GM19193 (cell line): ENCODE results near the gene CDCA8.

Experiments used
- POLR2A ChIP-seq: IDR thresholded peaks from 4 replicates; pipeline ENCODE4 v1.6.1; 2011; ENCODE audit not compliant: insufficient read depth, insufficient read length; ENCODE audit errors: extremely low read depth

CDCA8 gene

GRCh38 chr1:37697090-37697489, 4.8 kb downstream of the CDCA8 start:
- no peak for TF ChIP-seq POLR2A

DNA sequence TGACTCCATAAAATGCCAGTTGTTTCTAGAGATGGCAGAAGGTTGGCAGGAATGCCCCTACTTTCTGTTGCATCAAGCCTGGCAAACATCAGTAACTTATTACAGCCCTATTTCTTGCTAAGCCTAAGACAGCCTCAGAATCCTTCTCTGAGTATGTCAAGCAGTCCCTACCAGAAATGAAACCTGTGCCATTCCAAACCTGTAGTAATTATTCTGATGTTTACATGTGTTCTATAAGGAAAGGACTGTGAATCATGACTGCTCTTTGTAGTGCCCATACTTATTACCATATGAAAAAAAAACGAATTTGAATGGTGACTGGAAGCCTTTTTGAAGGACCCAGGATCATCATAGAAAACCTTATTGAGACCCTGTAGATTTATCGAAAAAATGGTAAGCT, 5.4 kb downstream of the CDCA8 start:
- no peak for TF ChIP-seq POLR2A

GRCh38 chr1:37699147-37699546, 6.8 kb downstream of the CDCA8 start:
- no peak for TF ChIP-seq POLR2A

GRCh38 chr1:37701051-37701450, 8.7 kb downstream of the CDCA8 start:
- no peak for TF ChIP-seq POLR2A

DNA sequence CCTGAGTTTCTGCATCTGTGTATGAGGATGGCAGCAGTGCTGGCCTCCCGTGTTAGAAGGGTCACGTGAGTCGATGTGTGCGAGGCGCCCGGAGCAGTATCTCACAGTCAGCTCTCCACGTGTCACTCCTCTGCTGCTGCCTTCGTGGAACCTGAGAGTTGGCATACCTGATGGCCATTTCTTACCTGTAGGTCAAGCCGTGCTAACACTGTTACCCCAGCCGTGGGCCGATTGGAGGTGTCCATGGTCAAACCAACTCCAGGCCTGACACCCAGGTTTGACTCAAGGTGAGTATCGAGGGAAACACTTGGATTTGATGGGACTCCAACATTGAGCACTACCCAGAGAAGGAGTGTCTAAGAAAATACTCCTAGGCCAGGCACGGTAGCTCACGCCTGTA, 10.7 kb downstream of the CDCA8 start:
- TF ChIP-seq POLR2A: no peak

DNA sequence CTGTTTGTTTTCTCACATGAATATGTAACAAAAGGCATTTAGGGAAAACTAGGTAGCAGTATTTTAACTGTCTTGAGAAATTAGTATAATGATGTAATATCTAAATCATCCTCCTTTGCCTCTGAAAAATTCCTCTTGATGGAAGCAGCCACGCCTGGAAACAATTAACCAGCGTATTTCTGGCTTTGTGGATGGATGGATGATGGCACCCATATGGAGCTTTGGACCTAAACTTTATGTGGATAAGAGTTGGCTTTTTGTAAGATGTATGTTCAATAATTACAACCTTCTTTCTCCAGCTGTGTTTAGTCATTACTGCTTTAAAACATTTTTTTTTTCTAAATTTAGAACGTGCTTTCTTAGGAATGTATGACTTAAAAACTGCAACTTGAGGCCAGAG, 12.7 kb downstream of the CDCA8 start:
- TF ChIP-seq POLR2A: no peak

- no peak for TF ChIP-seq POLR2A
These were observed 13.1 kb downstream of the CDCA8 start for GRCh38 chr1:37705399-37705798.

DNA sequence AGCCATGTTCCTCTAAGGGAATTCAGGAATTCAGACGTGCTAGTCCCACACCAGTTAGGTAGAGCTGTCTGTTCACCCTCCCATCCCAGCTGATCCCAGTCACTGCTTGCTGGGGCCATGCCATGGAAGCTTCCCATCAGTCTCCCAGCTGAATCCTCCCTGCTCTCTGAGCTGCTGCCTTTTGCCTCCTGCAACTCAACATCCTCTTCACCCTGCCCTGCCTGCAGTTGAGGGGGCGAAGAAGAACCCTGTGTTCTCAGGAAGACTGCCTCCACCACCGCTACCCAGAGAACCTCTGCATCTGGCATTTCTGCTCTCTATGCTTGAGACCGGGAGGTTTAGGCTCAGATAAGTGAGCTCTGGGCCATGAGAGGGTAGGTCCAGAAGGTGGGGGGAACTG, 16.2 kb downstream of the CDCA8 start:
- TF ChIP-seq POLR2A: no peak

DNA sequence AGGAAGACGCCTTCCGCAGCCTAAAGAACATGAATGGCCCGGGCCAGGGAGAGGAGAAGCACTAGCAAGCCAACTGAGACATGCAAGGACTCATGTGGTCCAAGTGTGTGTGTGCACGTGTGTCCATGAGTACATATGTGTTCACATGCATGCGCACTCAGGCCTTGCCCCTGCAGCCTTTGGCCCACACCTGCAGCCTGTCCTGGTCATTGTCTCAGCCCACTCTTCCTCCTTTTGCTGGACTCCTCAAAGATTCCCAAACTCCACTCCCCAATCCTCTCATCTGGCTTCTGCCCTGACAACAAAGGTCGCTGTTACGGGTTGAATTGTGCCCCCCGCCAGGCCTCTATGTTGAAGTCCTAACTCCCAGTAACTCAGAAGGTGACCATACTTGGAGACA, 21.9 kb downstream of the CDCA8 start:
- no peak for TF ChIP-seq POLR2A

DNA sequence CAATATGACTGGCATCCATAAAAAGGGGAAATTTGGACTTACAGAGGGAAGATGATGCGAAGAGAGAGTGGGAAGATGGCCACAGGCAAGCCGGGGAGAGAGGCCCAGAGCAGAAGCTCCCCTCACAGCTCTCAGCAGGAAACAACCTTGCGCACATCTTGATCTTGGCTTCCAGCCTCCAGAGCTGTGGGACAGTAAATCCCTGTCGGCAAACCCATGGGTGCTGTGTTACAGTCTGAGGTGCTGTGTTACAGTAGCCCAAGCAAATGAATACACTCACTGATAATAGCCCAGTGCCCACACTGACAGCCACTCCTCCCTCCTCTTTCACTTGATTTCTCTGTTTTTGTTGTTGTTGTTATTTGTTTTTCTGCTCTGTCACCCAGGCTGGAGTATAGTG, 22.4 kb downstream of the CDCA8 start:
- TF ChIP-seq POLR2A: no peak

DNA sequence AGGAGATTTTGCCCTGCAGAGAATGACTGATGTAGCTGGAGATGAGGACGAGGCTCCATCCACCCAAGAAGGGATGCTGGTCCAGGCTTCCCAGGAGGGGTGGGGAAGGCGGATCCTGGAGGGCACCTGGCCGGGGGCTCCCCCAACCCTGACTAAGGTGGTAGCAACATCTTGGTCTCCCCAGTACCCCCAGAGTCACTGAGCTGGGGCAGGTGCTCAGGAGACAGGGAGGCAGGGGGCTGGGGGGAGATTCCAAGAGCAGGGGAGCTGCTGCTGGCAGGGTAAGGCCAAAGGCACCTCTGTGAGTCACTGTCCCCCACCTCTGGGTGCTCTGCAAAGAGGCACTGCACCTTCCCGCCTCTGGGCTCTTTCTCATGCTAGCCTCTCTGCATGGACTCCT, 24.0 kb downstream of the CDCA8 start:
- TF ChIP-seq POLR2A: no peak

GRCh38 chr1:37717631-37718030, 25.3 kb downstream of the CDCA8 start:
- TF ChIP-seq POLR2A: no peak

DNA sequence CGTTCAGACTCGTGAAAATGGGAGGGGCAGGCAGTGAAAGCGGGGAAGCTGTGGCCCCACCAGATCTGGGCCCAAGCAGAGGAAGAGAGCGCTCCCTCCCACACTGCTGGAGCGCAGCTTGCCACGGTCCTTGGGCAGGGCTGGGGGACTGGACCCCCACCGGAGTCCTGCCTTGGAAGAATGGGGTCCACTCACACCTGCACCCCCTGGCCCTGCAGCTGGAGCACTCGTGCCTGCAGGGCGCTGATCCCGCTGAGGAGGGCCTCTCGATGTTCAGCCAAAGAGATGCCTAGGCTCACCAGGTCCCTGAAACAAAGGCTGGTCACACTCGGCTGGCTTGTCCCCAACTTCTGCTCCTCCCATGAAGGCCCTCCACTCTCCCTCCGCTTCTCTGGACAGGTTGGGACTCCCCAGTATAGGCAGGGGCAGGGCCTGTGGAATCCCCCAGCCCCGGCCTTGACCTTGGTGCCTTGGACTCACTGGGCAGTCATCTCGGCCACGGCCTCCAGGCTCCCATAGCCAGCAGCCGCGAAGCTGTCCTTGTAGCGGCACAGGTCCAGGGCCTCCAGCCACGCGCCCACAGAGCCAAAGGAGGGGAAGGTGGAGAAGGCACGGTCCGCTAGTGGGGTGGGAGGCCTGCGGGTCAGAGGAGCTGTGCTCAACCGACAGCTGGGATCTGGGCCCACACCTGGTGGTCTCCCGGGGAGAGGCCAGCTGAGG, 26.0 kb downstream of the CDCA8 start:
- no peak for TF ChIP-seq POLR2A

DNA sequence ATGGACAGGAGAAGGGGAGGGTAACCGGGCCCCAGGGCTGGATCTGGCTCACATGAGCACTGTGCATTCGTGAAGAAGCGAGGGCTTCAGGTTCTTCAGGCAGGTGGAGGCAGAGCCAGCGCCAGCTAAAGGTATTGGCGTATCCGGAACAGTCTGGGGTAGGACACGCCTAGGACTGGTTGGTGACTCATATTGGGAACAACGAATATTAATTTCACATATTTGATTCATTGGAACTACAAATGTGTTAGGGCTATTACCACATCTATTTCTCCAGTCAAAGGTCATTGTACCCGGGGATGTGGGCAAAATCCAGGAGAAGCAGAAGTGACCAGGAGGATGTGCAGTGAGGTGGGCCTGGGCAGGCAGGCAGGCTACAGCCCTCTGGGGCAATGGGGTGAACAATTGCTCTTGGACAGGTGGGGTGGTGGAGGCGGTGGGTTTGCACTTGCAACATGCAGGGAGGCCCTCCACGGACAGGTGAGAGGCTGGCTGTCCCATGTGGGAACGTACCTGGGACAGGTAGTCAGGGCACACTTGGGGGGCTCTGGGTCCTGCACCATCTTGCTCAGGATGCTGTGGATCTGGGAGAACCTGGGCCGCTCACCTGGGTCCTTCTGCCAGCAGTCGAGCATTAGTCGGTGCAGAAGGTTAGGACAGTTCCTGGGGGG, 26.7 kb downstream of the CDCA8 start:
- no peak for TF ChIP-seq POLR2A

GRCh38 chr1:37719572-37720195, 27.4 kb downstream of the CDCA8 start:
- TF ChIP-seq POLR2A: no peak

GRCh38 chr1:37720231-37721130, 28.2 kb downstream of the CDCA8 start:
- TF ChIP-seq POLR2A: no peak

DNA sequence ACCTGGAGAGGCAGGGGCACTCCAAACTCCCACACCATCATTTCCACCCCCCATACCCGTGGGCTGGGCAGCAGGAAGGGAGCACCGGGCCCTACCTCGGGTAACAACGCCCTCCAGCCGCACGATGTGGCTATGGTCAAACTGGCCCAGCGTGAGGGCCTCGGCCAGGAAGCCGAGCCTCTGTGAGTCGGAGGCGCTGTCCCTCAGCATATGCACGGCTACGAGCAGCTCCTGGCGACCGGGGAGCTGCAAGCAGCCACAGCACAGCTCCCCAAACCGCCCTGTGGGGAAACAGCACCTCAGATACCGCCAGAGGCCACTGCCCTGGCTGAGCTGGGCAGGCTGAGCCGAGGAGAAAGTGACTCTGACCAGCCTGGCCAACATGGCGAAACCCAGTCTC, 29.2 kb downstream of the CDCA8 start:
- no peak for TF ChIP-seq POLR2A
